Neural cell (in vitro differentiated cells): ENCODE measurements around the gene CDCP2.

Source experiments
- CTCF ChIP-seq: fragments of 450-650 bp; IDR thresholded peaks from 2 replicates; pipeline ENCODE4 v1.5.1; 2014; ENCODE audit warnings: antibody characterized with exemption, mild to moderate bottlenecking, moderate library complexity; ENCODE audit not compliant: poor library complexity, severe bottlenecking
- EP300 ChIP-seq: fragments of 450-650 bp; conservative IDR thresholded peaks from 2 replicates; pipeline ENCODE4 v1.6.1; 2014; ENCODE audit warnings: antibody characterized with exemption, mild to moderate bottlenecking, moderate library complexity; ENCODE audit not compliant: poor library complexity, severe bottlenecking
- EZH2 ChIP-seq: fragments of 200-600, 300-800 bp; shearing (Covaris generic), sonication (generic); IDR thresholded peaks from 2 replicates; pipeline ENCODE4 v1.6.1; 2014; ENCODE audit warnings: antibody characterized with exemption, low read length, borderline replicate concordance, mild to moderate bottlenecking; ENCODE audit not compliant: insufficient read depth, poor library complexity, severe bottlenecking
- MXI1 ChIP-seq: fragments of 450-650 bp; conservative IDR thresholded peaks from 2 replicates; pipeline ENCODE4 v1.6.1; 2014; ENCODE audit warnings: antibody characterized with exemption, mild to moderate bottlenecking; ENCODE audit not compliant: poor library complexity, severe bottlenecking
- POLR2AphosphoS5 ChIP-seq: IDR thresholded peaks from 2 replicates; pipeline ENCODE4 v1.6.1; 2012
- RAD21 ChIP-seq: fragments of 450-650 bp; conservative IDR thresholded peaks from 2 replicates; pipeline ENCODE4 v1.6.1; 2014; ENCODE audit warnings: antibody characterized with exemption, mild to moderate bottlenecking, moderate library complexity
- REST ChIP-seq: IDR thresholded peaks from 2 replicates; pipeline ENCODE4 v1.6.1; 2012; ENCODE audit warnings: borderline replicate concordance
- SMC3 ChIP-seq: fragments of 450-650 bp; conservative IDR thresholded peaks from 2 replicates; pipeline ENCODE4 v1.6.1; 2014; ENCODE audit warnings: antibody characterized with exemption, mild to moderate bottlenecking, moderate library complexity; ENCODE audit not compliant: poor library complexity
- TAF1 ChIP-seq: IDR thresholded peaks from 2 replicates; pipeline ENCODE4 v1.6.1; 2012; ENCODE audit warnings: low read depth

GRCh38 chr1:54099061-54099610 is 53.7 kb downstream of the CDCP2 start:
- TF ChIP-seq POLR2AphosphoS5 (no peak), CTCF (no peak), RAD21 (no peak), MXI1 (no peak), SMC3 (no peak), REST (no peak), EP300 (no peak), TAF1 (no peak), EZH2 (no peak)
